Omental fat pad (tissue), 4 donors: ENCODE data around the gene WFIKKN1. TPM values are rescaled to one million over a fixed set of nuclear protein-coding genes. Genes with fewer than 3 reads are reported as not detected.

Experiments used
- ATAC-seq: fragments of 150-250 bp; one replicate; pipeline ENCODE4 v1.9.1; 2016; ENCODE audit warnings: mild to moderate bottlenecking, moderate library complexity; ENCODE audit not compliant: low FRiP score
- DNase-seq: peaks from one replicate; pipeline ENCODE4 v3.0.0-alpha.2; 2019; ENCODE audit warnings: low spot score
- CTCF ChIP-seq, 3 donors: fragments of 450-650 bp; IDR thresholded peaks; one replicate each; pipeline ENCODE4 v1.5.1; 2016 to 2017; ENCODE audit warnings: antibody characterized with exemption in 3 of 3, mild to moderate bottlenecking in 3 of 3, moderate library complexity in 2 of 3
- total RNA-seq, 4 donors: library from RNA; depleted of rRNA; stranded (reverse); fragments of >200 nt; gene quantifications; one replicate each; pipeline ENCODE4 v1.1.0, GENCODE V29; 2016

The WFIKKN1 gene
- total RNA-seq, 4 donors from 2014 or later = 0.19 to 0.63 (median 0.25) TPM; not detected in 1

GRCh38 chr16:651844-652243 is 21.1 kb downstream of the WFIKKN1 start:
- DNase-seq (no peak), ATAC-seq (no peak)
- TF ChIP-seq CTCF (IDR thresholded peaks at IDR 0.05) = no peak

GRCh38 chr16:652454-653305 is 21.9 kb downstream of the WFIKKN1 start:
- no peak for DNase-seq
- ATAC-seq = no peak
- TF ChIP-seq CTCF (IDR thresholded peaks at IDR 0.05) = no peak

- DNase-seq (no peak), ATAC-seq (no peak)
- no peak for TF ChIP-seq CTCF (IDR thresholded peaks at IDR 0.05)
These were observed 23.2 kb downstream of the WFIKKN1 start for GRCh38 chr16:654034-654433.

- ATAC-seq = no peak
- no peak for TF ChIP-seq CTCF (IDR thresholded peaks at IDR 0.05)
- no peak for DNase-seq
These were observed 26.7 kb downstream of the WFIKKN1 start for GRCh38 chr16:657487-657886.

GRCh38 chr16:658679-659571 is 28.1 kb downstream of the WFIKKN1 start:
- no peak for TF ChIP-seq CTCF (IDR thresholded peaks at IDR 0.05)
- DNase-seq (no peak), ATAC-seq (no peak)

- no peak for DNase-seq
- TF ChIP-seq CTCF (IDR thresholded peaks at IDR 0.05) = no peak
- no peak for ATAC-seq
These were observed 28.8 kb downstream of the WFIKKN1 start for GRCh38 chr16:659618-660017.
